Neutrophil (primary cell): ENCODE results near the gene AKT3.

ENCODE experiments used
- H3K27ac ChIP-seq: fragments of 200-600 bp; sonication (generic); 2 replicates; pipeline ENCODE4 v1.5.1; 2016; ENCODE audit warnings: mild to moderate bottlenecking, moderate library complexity
- H3K27me3 ChIP-seq: fragments of 200-600 bp; sonication (generic); 2 replicates; pipeline ENCODE4 v1.6.0; 2016; ENCODE audit warnings: mild to moderate bottlenecking
- H3K36me3 ChIP-seq: fragments of 200-600 bp; sonication (generic); 2 replicates; pipeline ENCODE4 v1.5.1; 2017
- H3K4me1 ChIP-seq, 2 experiments: fragments of 200-600 bp in 1 of 2; sonication (generic) in 1 of 2; 1 replicate in 1 of 2; 2 replicates in 1 of 2; pipeline versions ENCODE4 v1.5.1 to v1.6.1; 2013 to 2016; ENCODE audit warnings: low read depth in 1 of 2, low read length in 1 of 2, mild to moderate bottlenecking in 1 of 2, moderate library complexity in 1 of 2; ENCODE audit not compliant: control insufficient read depth in 1 of 2, insufficient read depth in 1 of 2
- H3K4me3 ChIP-seq, 2 experiments: fragments of 200-600 bp in 1 of 2; sonication (generic) in 1 of 2; 1 replicate in 1 of 2; 2 replicates in 1 of 2; pipeline ENCODE4 v1.5.1; 2013 to 2016; ENCODE audit warnings: low read depth in 1 of 2, low read length in 1 of 2, mild to moderate bottlenecking in 1 of 2, moderate library complexity in 1 of 2
- H3K9me3 ChIP-seq: fragments of 200-600 bp; sonication (generic); 2 replicates; pipeline ENCODE4 v1.5.1; 2016
- TF ChIP-seq, protein P1 (sequence below): fragments of 200-600 bp; sonication (generic); IDR thresholded peaks from 2 replicates; pipeline ENCODE4 v1.5.1; 2016; ENCODE audit warnings: antibody characterized with exemption

The AKT3 gene

DNA sequence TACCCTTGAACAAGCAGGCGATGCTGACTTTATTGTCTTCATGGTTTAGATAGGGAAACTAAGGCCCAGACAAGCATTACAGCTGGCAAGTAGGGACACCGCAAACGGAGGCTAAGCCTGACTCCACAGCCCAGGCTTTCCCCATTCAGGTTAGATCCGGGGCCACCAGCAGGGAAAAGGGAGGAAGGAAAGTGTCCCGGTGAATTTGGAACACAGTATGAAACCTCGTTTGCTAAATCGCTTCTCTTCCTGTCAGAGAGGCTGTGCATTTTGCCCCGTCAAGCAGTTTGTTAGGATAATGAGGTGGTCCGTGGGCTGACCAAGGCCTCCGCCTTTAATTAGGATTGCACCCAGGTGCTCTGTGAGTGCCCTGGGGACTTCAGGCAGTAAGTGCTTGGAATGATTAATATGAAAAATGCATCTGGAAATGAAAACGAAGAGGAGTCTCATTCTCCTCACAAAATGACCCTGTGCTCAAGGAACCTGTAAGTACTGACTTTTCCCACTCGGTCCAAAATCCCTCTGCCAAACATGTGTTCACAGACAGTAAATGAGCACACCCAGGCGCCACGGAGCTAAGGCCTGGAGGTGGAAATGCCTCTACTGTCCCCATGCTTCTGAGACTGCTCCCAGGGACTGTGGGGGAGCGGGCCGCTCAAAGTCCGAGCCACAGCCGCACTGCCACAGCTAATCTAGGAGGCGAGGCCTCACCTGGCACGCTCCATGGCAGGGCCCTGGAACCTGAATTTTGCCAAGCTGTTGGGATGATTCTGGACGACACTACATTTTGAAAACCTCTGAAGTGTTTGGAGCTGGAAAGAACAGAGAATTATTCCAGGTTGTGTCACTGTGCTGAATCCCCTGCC lies 360.1 kb downstream of the AKT3 start:
- no peak overlapping the region for H3K4me3 ChIP-seq
- TF ChIP-seq, protein P1, sequence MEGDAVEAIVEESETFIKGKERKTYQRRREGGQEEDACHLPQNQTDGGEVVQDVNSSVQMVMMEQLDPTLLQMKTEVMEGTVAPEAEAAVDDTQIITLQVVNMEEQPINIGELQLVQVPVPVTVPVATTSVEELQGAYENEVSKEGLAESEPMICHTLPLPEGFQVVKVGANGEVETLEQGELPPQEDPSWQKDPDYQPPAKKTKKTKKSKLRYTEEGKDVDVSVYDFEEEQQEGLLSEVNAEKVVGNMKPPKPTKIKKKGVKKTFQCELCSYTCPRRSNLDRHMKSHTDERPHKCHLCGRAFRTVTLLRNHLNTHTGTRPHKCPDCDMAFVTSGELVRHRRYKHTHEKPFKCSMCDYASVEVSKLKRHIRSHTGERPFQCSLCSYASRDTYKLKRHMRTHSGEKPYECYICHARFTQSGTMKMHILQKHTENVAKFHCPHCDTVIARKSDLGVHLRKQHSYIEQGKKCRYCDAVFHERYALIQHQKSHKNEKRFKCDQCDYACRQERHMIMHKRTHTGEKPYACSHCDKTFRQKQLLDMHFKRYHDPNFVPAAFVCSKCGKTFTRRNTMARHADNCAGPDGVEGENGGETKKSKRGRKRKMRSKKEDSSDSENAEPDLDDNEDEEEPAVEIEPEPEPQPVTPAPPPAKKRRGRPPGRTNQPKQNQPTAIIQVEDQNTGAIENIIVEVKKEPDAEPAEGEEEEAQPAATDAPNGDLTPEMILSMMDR: no peak
- no peaks in the 10 kb centered on the region for H3K27me3 ChIP-seq
- no peaks in the 10 kb centered on the region for H3K9me3 ChIP-seq
- no peak overlapping the region for H3K27ac ChIP-seq
- peaks cover 18% of the 10 kb centered on the region for H3K36me3 ChIP-seq
- H3K4me1 ChIP-seq: no peaks in the 10 kb centered on the region

DNA sequence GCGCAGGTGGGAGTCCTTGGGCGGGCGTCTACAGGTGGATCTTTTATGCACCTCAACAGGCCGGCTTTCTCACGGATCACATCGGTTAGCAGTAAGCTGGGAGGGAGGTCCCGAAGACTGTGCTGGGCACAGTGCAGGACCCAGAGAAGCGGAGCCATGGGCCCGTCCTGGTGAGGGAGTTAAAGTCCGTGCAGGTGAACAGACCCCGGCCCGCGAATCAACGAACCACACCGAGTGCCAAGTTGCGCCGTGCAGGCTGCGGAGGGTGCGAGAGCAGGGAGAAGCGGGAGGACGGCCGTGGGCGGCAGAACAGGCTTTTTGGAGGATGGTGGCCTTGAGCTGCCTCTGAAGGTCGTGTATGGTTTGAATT lies 360.9 kb downstream of the AKT3 start:
- TF ChIP-seq, protein P1: no peak
- Histone ChIP-seq H3K4me1 (no peaks in the 10 kb centered on the region), H3K27ac (no peak overlapping the region), H3K27me3 (peaks cover 2% of the 10 kb centered on the region), H3K4me3 (no peak overlapping the region), H3K36me3 (peaks cover 18% of the 10 kb centered on the region), H3K9me3 (no peaks in the 10 kb centered on the region)

DNA sequence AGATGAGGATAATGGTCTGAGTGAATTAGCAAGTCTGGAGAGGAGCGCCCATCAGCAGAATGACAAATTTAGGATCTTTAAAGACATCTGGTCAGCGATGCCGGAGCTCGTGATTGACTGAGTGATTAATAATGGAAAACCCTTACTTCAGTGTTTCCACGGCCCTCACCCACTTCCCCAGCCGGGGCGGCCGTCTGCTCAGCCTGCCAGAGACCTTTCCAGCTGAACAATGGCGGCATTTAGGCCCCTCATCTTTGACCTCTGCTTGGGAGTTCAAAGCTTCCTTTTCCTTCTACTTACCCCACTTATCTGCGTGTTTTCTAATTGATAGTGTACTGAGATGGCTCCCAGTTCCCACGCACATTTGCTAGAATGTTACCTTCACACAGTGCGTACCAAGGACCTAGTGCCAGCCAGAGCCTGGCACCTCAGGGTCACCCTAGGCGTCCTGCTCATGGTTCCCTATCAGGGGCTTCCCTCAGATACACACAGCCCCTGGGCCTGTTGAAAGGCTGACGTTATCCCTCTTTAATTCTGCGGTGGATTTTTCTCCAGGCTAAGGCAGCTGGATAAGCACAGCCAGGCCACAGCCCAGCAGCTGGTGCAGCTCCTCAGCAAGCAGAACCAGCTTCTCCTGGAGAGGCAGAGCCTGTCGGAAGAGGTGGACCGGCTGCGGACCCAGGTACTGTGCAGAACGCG lies 361.4 kb downstream of the AKT3 start:
- H3K4me3 ChIP-seq: no peak overlapping the region
- H3K27ac ChIP-seq: no peak overlapping the region

DNA sequence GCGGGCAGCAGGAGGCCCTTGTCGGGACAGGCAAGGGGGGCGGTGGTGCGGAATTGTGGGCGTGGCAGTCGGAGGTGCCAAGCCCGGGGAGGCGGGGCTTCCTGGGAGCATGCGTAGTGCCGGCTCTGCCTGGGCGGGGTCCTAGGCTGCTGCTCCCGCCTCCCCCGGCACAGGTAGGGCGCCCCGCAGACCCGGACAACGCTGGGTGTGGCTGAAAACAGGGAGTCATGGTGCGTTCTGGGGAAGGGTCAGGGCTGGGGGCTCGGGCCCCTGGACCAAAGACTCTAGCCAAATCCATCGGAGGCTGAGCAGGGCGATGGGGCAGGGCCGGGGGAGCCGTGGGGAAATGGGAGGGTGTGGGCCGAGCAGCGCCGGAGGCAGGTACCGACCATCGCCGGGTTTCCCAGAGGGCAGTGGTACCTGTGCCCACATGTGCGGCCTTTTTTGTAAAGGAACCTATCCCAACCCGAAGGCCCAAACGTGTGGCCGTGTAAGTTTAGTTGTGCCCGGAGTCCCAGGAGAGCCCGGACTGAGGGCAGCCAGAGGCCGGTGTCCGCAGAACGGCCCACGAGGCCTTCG lies 362.3 kb downstream of the AKT3 start:
- Histone ChIP-seq H3K9me3 (no peaks in the 10 kb centered on the region), H3K27me3 (peaks cover 16% of the 10 kb centered on the region), H3K27ac (no peak overlapping the region), H3K4me1 (peaks cover 5 to 9% of the 10 kb centered on the region in 2 experiments), H3K4me3 (no peak overlapping the region), H3K36me3 (peaks cover 18% of the 10 kb centered on the region)
- TF ChIP-seq, protein P1: no peak

More for the DNA sequence above, 361.4 kb downstream of the AKT3 start:
- TF ChIP-seq, protein P1: no peak
- Histone ChIP-seq H3K27me3 (peaks cover 8% of the 10 kb centered on the region), H3K36me3 (peaks cover 18% of the 10 kb centered on the region), H3K9me3 (no peaks in the 10 kb centered on the region), H3K4me1 (peaks cover 0 to under 1% of the 10 kb centered on the region in 2 experiments)

DNA sequence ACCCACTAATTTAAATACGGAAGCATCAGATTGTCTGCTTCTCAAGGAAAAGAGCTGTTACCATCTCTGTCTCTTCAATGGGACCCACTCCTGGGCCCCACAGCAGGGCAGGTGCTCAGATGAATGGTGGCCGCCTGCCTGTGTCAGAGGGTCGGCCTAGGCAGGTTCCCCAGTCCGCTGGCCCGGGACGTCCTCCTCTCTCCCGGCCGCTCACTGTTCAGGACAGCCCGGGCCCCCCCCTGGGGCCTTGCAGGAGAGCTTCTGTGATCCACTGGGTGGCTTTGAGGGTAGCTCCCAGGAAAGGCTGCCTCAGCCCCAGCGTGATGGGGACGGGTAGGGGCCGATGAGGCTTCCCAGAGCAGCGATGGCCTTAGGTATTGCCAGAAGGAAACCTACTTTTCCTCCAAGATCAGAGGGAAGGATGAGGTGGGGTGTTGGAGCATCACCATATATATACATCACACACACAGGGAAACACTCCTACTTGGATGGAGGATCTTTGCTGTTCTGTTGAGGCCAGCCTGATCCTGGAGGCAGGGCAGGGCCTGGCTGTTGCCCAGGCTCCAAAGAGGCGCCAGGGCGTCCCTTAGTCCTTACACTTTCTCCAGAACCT lies 362.9 kb downstream of the AKT3 start:
- Histone ChIP-seq H3K36me3 (peaks cover 18% of the 10 kb centered on the region), H3K27ac (no peak overlapping the region)

More for the DNA sequence above, 362.9 kb downstream of the AKT3 start:
- no peaks in the 10 kb centered on the region for H3K9me3 ChIP-seq
- TF ChIP-seq, protein P1: no peak
- peaks cover 11 to 15% of the 10 kb centered on the region in 2 experiments for H3K4me1 ChIP-seq
- peaks cover 22% of the 10 kb centered on the region for H3K27me3 ChIP-seq
- no peak overlapping the region for H3K4me3 ChIP-seq
